ENCODE measurements around the gene ATP10A. TPM values are rescaled to one million over a fixed set of nuclear protein-coding genes. Genes with fewer than 3 reads are reported as not detected.

Gene ATP10A
- total RNA-seq, 1 experiment from 2014 or later, result 3.0 TPM

GRCh38 chr15:25734680-25735355 lies 128.3 kb downstream of the ATP10A start:
- H3K36me3 Mint-ChIP-seq (ENCODE audit: insufficient read depth, unreplicated experiment), result no peaks in the 10 kb centered on the region
- no peaks in the 10 kb centered on the region for H3K9me3 Mint-ChIP-seq (ENCODE audit: low read depth, unreplicated experiment)
- CTCF ChIA-PET, result no interaction called here
- H3K4me1 Mint-ChIP-seq (ENCODE audit: low read depth, unreplicated experiment), result no peaks in the 10 kb centered on the region
- no TSS peak for BruUV-seq (replicated peaks)
- intact Hi-C loops (cut with micrococcal nuclease; ENCODE audit: unreplicated experiment), result no loop called here
- TF ChIP-seq, protein P1, sequence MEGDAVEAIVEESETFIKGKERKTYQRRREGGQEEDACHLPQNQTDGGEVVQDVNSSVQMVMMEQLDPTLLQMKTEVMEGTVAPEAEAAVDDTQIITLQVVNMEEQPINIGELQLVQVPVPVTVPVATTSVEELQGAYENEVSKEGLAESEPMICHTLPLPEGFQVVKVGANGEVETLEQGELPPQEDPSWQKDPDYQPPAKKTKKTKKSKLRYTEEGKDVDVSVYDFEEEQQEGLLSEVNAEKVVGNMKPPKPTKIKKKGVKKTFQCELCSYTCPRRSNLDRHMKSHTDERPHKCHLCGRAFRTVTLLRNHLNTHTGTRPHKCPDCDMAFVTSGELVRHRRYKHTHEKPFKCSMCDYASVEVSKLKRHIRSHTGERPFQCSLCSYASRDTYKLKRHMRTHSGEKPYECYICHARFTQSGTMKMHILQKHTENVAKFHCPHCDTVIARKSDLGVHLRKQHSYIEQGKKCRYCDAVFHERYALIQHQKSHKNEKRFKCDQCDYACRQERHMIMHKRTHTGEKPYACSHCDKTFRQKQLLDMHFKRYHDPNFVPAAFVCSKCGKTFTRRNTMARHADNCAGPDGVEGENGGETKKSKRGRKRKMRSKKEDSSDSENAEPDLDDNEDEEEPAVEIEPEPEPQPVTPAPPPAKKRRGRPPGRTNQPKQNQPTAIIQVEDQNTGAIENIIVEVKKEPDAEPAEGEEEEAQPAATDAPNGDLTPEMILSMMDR (IDR thresholded peaks at IDR 0.05; ENCODE audit: unreplicated experiment), result no peak
- H3K27me3 Mint-ChIP-seq (ENCODE audit: unreplicated experiment), result no peaks in the 10 kb centered on the region
- H3K27ac Mint-ChIP-seq (ENCODE audit: unreplicated experiment), result no peak overlapping the region
- H3K4me3 Mint-ChIP-seq (ENCODE audit: low read depth, unreplicated experiment), result no peak overlapping the region
- DNase-seq, result no peak

- no peak for DNase-seq
Observed at GRCh38 chr15:25733856-25734679, 129.1 kb downstream of the ATP10A start.

DNA sequence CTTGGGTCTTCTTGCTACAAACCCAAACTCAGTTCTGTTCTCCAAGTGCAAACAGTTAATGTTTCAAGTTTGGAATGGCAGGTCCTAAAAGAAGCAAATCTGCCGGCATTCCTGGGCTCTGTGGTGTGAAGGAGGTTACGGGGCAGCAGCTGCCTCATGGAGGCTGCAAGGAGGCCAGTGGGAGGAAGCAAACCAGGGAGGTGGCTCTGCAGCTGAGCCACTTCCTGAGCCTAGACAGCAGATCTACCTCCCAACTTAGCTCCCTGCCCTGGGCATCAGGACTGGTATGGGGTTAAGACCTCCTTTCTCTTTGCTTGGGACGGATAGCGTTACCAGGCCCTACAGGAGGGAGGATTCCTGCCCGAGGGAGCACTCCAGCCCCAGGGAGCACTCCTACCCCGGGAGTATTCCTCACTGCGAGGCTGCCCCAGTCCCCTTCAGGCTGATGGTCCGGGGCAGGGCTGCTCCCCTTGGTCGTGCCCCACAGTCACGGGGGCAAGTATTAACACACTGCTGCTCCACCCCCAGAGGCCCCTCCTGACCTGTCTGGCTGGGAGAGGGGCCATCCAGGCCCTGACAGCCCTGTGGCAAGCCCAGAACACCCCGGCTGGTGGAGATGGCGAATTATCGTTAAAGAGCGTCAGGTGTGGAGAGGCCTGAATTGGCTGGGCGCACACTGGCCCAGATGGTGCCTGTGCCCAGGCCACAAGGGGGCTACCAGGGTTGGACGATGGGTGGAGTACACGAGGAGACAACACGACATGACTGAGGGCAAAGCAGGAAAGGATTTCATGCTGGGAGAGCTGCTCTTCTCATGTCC lies 129.9 kb downstream of the ATP10A start:
- H3K27ac Mint-ChIP-seq (ENCODE audit: unreplicated experiment), result no peak overlapping the region
- H3K9me3 Mint-ChIP-seq (ENCODE audit: low read depth, unreplicated experiment), result no peaks in the 10 kb centered on the region
- no peaks in the 10 kb centered on the region for H3K27me3 Mint-ChIP-seq (ENCODE audit: unreplicated experiment)
- DNase-seq, result no peak
- no peaks in the 10 kb centered on the region for H3K4me1 Mint-ChIP-seq (ENCODE audit: low read depth, unreplicated experiment)
- intact Hi-C loops (cut with micrococcal nuclease; ENCODE audit: unreplicated experiment), result no loop called here
- CTCF ChIA-PET, result no interaction called here
- H3K36me3 Mint-ChIP-seq (ENCODE audit: insufficient read depth, unreplicated experiment), result no peaks in the 10 kb centered on the region
- BruUV-seq (replicated peaks), result no TSS peak
- TF ChIP-seq, protein P1 (IDR thresholded peaks at IDR 0.05; ENCODE audit: unreplicated experiment), result no peak
- no peak overlapping the region for H3K4me3 Mint-ChIP-seq (ENCODE audit: low read depth, unreplicated experiment)

More at GRCh38 chr15:25733856-25734679, 129.1 kb downstream of the ATP10A start:
- CTCF ChIA-PET, result no interaction called here
- intact Hi-C loops (cut with micrococcal nuclease; ENCODE audit: unreplicated experiment), result no loop called here
- TF ChIP-seq, protein P1 (IDR thresholded peaks at IDR 0.05; ENCODE audit: unreplicated experiment), result no peak
- BruUV-seq (replicated peaks), result no TSS peak
- Mint-ChIP-seq H3K4me1 (ENCODE audit: low read depth, unreplicated experiment) (no peaks in the 10 kb centered on the region), H3K4me3 (ENCODE audit: low read depth, unreplicated experiment) (no peak overlapping the region), H3K9me3 (ENCODE audit: low read depth, unreplicated experiment) (no peaks in the 10 kb centered on the region), H3K36me3 (ENCODE audit: insufficient read depth, unreplicated experiment) (no peaks in the 10 kb centered on the region), H3K27me3 (ENCODE audit: unreplicated experiment) (no peaks in the 10 kb centered on the region), H3K27ac (ENCODE audit: unreplicated experiment) (no peak overlapping the region)

- Mint-ChIP-seq H3K4me1 (ENCODE audit: low read depth, unreplicated experiment) (no peaks in the 10 kb centered on the region), H3K27ac (ENCODE audit: unreplicated experiment) (no peak overlapping the region), H3K36me3 (ENCODE audit: insufficient read depth, unreplicated experiment) (no peaks in the 10 kb centered on the region), H3K4me3 (ENCODE audit: low read depth, unreplicated experiment) (no peak overlapping the region), H3K27me3 (ENCODE audit: unreplicated experiment) (no peaks in the 10 kb centered on the region), H3K9me3 (ENCODE audit: low read depth, unreplicated experiment) (no peaks in the 10 kb centered on the region)
- TF ChIP-seq, protein P1 (IDR thresholded peaks at IDR 0.05; ENCODE audit: unreplicated experiment), result no peak
- no peak for DNase-seq
- intact Hi-C loops (cut with micrococcal nuclease; ENCODE audit: unreplicated experiment), result no loop called here
- BruUV-seq (replicated peaks), result no TSS peak
- CTCF ChIA-PET, result no interaction called here
Observed at GRCh38 chr15:25732191-25732590, 130.9 kb downstream of the ATP10A start.

Data from Calu3 (cell line).